ENCODE data around the gene GCGR. TPM values are rescaled to one million over a fixed set of nuclear protein-coding genes. Genes with fewer than 3 reads are reported as not detected.

GCGR gene
- total RNA-seq, 1 donor from 2014 or later, result not detected

DNA sequence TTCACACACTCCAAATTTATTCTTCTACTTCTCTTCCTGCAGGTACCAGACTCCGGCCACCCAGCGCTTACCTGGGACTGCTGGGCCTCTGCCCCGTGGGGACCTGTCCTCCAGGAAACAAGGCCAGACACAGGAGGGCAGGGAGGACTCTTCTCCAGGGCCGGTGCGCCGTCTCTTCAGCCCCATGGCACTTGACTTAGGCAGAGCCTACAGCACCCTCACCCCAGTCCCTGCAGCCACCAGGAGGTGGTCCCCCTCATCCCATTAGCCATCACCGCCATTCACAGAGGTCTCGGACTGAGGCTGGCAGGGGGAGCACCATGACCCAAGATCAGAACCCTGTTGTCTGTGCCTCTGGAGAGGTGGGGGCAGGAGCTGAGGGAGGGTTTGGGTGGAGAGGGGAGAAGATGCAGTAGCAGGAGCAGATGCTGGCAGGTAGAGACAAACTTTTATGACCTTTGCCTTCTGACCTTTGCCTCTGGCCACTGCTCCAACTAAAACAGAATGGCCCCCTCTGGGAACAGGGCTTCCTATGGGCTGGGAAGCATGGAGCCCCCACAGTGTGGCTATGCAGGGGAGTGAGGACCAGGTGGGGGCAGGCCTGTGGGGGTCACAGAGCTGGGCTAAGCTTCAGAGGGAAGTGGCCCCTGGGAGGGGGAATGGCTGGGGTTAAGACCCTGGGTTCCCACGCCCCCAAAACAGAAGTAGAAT lies 1.7 kb upstream of the GCGR start:
- no peak for DNase-seq (ENCODE audit: low spot score)
- H3K36me3 Mint-ChIP-seq (ENCODE audit: low read depth), result no peaks in the 10 kb centered on the region
- H3K27ac Mint-ChIP-seq (ENCODE audit: unreplicated experiment), result no peak overlapping the region
- H3K4me1 Mint-ChIP-seq (ENCODE audit: low read depth), result peaks cover 7% of the 10 kb centered on the region
- H3K4me3 Mint-ChIP-seq (ENCODE audit: unreplicated experiment), result no peak overlapping the region
- no peak for TF ChIP-seq CTCF (IDR thresholded peaks at IDR 0.05)
- H3K27me3 Mint-ChIP-seq (ENCODE audit: low read depth), result peaks cover 30% of the 10 kb centered on the region
- peaks cover 2% of the 10 kb centered on the region for H3K9me3 Mint-ChIP-seq (ENCODE audit: low read depth)

- no peak for TF ChIP-seq CTCF (IDR thresholded peaks at IDR 0.05)
- no peak for DNase-seq (ENCODE audit: low spot score)
- Mint-ChIP-seq H3K9me3 (ENCODE audit: low read depth) (peaks cover 2% of the 10 kb centered on the region), H3K4me3 (ENCODE audit: unreplicated experiment) (no peak overlapping the region), H3K36me3 (ENCODE audit: low read depth) (no peaks in the 10 kb centered on the region), H3K27me3 (ENCODE audit: low read depth) (peaks cover 30% of the 10 kb centered on the region), H3K27ac (ENCODE audit: unreplicated experiment) (no peak overlapping the region), H3K4me1 (ENCODE audit: low read depth) (peaks cover 7% of the 10 kb centered on the region)
Observed at GRCh38 chr17:81802856-81803643, 900 bp upstream of the GCGR start.

GRCh38 chr17:81804559-81805399 lies 829 bp downstream of the GCGR start:
- Mint-ChIP-seq H3K4me3 (ENCODE audit: unreplicated experiment) (no peak overlapping the region), H3K27ac (ENCODE audit: unreplicated experiment) (no peak overlapping the region), H3K36me3 (ENCODE audit: low read depth) (no peaks in the 10 kb centered on the region), H3K27me3 (ENCODE audit: low read depth) (peaks cover 36% of the 10 kb centered on the region), H3K4me1 (ENCODE audit: low read depth) (peaks cover 6% of the 10 kb centered on the region), H3K9me3 (ENCODE audit: low read depth) (peaks cover 2% of the 10 kb centered on the region)
- no peak for DNase-seq (ENCODE audit: low spot score)
- no peak for TF ChIP-seq CTCF (IDR thresholded peaks at IDR 0.05)

- no peak overlapping the region for H3K4me3 Mint-ChIP-seq (ENCODE audit: unreplicated experiment)
- no peak overlapping the region for H3K27ac Mint-ChIP-seq (ENCODE audit: unreplicated experiment)
- DNase-seq (ENCODE audit: low spot score), result no peak
- H3K36me3 Mint-ChIP-seq (ENCODE audit: low read depth), result no peaks in the 10 kb centered on the region
- H3K27me3 Mint-ChIP-seq (ENCODE audit: low read depth), result peaks cover 36% of the 10 kb centered on the region
- no peaks in the 10 kb centered on the region for H3K9me3 Mint-ChIP-seq (ENCODE audit: low read depth)
- peaks cover 3% of the 10 kb centered on the region for H3K4me1 Mint-ChIP-seq (ENCODE audit: low read depth)
- TF ChIP-seq CTCF (IDR thresholded peaks at IDR 0.05), result no peak
Observed at GRCh38 chr17:81805707-81806460, 1.9 kb downstream of the GCGR start.

Measured in chondrocyte (in vitro differentiated cells).